HCT116 (cell line): ENCODE measurements around the gene IL12A. TPM values are rescaled to one million over a fixed set of nuclear protein-coding genes. Genes with fewer than 3 reads are reported as not detected.

Experiments used
- ATAC-seq: fragments of 200-7000 bp; cut with Tn5 transposase; 2 replicates; pipeline ENCODE4 v1.9.1; 2020; ENCODE audit warnings: mild to moderate bottlenecking, moderate library complexity
- BruUV-seq: library from RNA; stranded (reverse); fragments of 400-500 nt; replicated peaks from 2 replicates; lab custom pipeline; 2021; lab: Mats Ljungman, UMichigan
- CTCF ChIA-PET: fragments of 300-600 bp; sonication (Branson Sonifier 250); formaldehyde crosslinking; loops from one replicate; lab custom pipeline; 2021; ENCODE audit warnings: antibody characterized with exemption; lab: Charles Lee
- POLR2A ChIA-PET: fragments of 300-600, 350-600 bp; sonication (Branson Sonifier 250); formaldehyde crosslinking; loops from one replicate; lab custom pipeline; 2021; ENCODE audit warnings: antibody characterized with exemption; lab: Charles Lee
- RAD21 ChIA-PET, 2 experiments: fragments of 300-600 bp; sonication (Branson Sonifier 250); formaldehyde crosslinking; loops; one replicate each; lab custom pipeline; 2023; ENCODE audit warnings: low total read pairs in 2 of 2; ENCODE audit not compliant: uncharacterized antibody in 2 of 2, unreplicated experiment in 2 of 2, low non-redundant PET in 1 of 2; lab: Charles Lee
- DNase-seq: peaks from one replicate; pipeline ENCODE4 v3.0.0-alpha.2; 2010; ENCODE audit warnings: low read depth, low spot score
- H2AFZ ChIP-seq: fragments of 200-600 bp; shearing (Covaris generic), sonication (generic); 2 replicates; pipeline ENCODE4 v1.6.1; 2017; ENCODE audit warnings: low read depth, mixed run types, mixed read lengths, antibody characterized with exemption, low read length; ENCODE audit not compliant: poor library complexity, severe bottlenecking
- H3K27ac ChIP-seq: 2 replicates; pipeline ENCODE4 v1.5.1; 2012; ENCODE audit warnings: low read depth, low read length
- H3K27me3 ChIP-seq: fragments of 200-600 bp; sonication (generic); 2 replicates; pipeline ENCODE4 v1.6.1; 2016; ENCODE audit warnings: mixed run types, low read length, mixed read lengths; ENCODE audit not compliant: insufficient read depth
- H3K36me3 ChIP-seq, 2 experiments: fragments of 200-500 bp in 1 of 2; fragments of 200-600 bp in 1 of 2; sonication (Bioruptor generic) in 1 of 2; sonication (generic) in 1 of 2; 2 replicates each; pipeline versions ENCODE4 v1.5.1 to v1.6.1; 2014 to 2016; ENCODE audit warnings: low read length in 2 of 2, inconsistent platforms in 1 of 2, mixed read lengths in 1 of 2, mixed run types in 1 of 2; ENCODE audit not compliant: insufficient read depth in 2 of 2, control insufficient read depth in 1 of 2
- H3K4me1 ChIP-seq, 2 experiments: fragments of 200-600 bp in 1 of 2; sonication (generic) in 1 of 2; 2 replicates each; pipeline versions ENCODE4 v1.5.1 to v1.6.1; 2012 to 2017; ENCODE audit warnings: low read length in 2 of 2, inconsistent platforms in 1 of 2, mild to moderate bottlenecking in 1 of 2, mixed read lengths in 1 of 2, mixed run types in 1 of 2, moderate library complexity in 1 of 2; ENCODE audit not compliant: insufficient read depth in 2 of 2, control insufficient read depth in 1 of 2
- H3K4me2 ChIP-seq: fragments of 200-600 bp; sonication (generic); 2 replicates; pipeline ENCODE4 v1.6.1; 2017; ENCODE audit warnings: mixed run types, low read length, mixed read lengths
- H3K4me3 ChIP-seq, 2 experiments: fragments of 200-600 bp in 1 of 2; sonication (generic) in 1 of 2; replicated peaks in 1 of 2; 2 replicates each; pipeline ENCODE4 v1.5.1; 2011 to 2016; ENCODE audit warnings: low read length in 2 of 2, control low read depth in 1 of 2, low read depth in 1 of 2, mild to moderate bottlenecking in 1 of 2, mixed read lengths in 1 of 2, mixed run types in 1 of 2
- H3K79me2 ChIP-seq: fragments of 200-600 bp; sonication (generic); 2 replicates; pipeline ENCODE4 v1.6.1; 2017; ENCODE audit warnings: mild to moderate bottlenecking, mixed run types, low read length, moderate library complexity, mixed read lengths; ENCODE audit not compliant: insufficient read depth
- H3K9ac ChIP-seq: fragments of 200-600 bp; sonication (generic); 2 replicates; pipeline ENCODE4 v1.6.1; 2016; ENCODE audit warnings: low read length, mixed read lengths
- H3K9me2 ChIP-seq: fragments of 200-600 bp; sonication (generic), shearing (Covaris generic); 2 replicates; pipeline ENCODE4 v1.6.1; 2017; ENCODE audit warnings: mixed run types, mild to moderate bottlenecking, moderate library complexity; ENCODE audit not compliant: insufficient read depth
- H3K9me3 ChIP-seq, 2 experiments: fragments of 200-500 bp in 1 of 2; fragments of 200-600 bp in 1 of 2; sonication (Bioruptor generic) in 1 of 2; sonication (generic) in 1 of 2; 2 replicates each; pipeline ENCODE4 v1.6.1; 2014 to 2017; ENCODE audit warnings: low read length in 2 of 2, mixed read lengths in 2 of 2, inconsistent platforms in 1 of 2, low read depth in 1 of 2, mild to moderate bottlenecking in 1 of 2, mixed run types in 1 of 2, moderate library complexity in 1 of 2; ENCODE audit not compliant: control insufficient read depth in 1 of 2, insufficient read depth in 1 of 2
- H4K20me1 ChIP-seq: fragments of 200-600 bp; sonication (generic), shearing (Covaris generic); 2 replicates; pipeline ENCODE4 v1.6.1; 2017; ENCODE audit warnings: mixed run types, mild to moderate bottlenecking, moderate library complexity; ENCODE audit not compliant: insufficient read depth
- CEBPB ChIP-seq: IDR thresholded peaks from 2 replicates; pipeline ENCODE4 v1.6.1; 2012; ENCODE audit warnings: low read depth
- EGR1 ChIP-seq: IDR thresholded peaks from 2 replicates; pipeline ENCODE4 v1.6.1; 2012; ENCODE audit warnings: low read depth
- FOSL1 ChIP-seq: IDR thresholded peaks from 2 replicates; pipeline ENCODE4 v1.6.1; 2012; ENCODE audit warnings: low read depth
- POLR2AphosphoS5 ChIP-seq: IDR thresholded peaks from 2 replicates; pipeline ENCODE4 v1.6.1; 2011; ENCODE audit warnings: mild to moderate bottlenecking, low read depth, low read length, moderate library complexity
- RAD21 ChIP-seq: IDR thresholded peaks from 2 replicates; pipeline ENCODE4 v1.6.1; 2012; ENCODE audit warnings: low read depth, mild to moderate bottlenecking
- REST ChIP-seq: IDR thresholded peaks from 2 replicates; pipeline ENCODE4 v1.6.1; 2012; ENCODE audit warnings: low read depth
- SP1 ChIP-seq: IDR thresholded peaks from 2 replicates; pipeline ENCODE4 v1.6.1; 2012; ENCODE audit warnings: low read depth
- SRF ChIP-seq: IDR thresholded peaks from 2 replicates; pipeline ENCODE4 v1.6.1; 2012; ENCODE audit warnings: low read depth
- TCF7L2 ChIP-seq: IDR thresholded peaks from 2 replicates; pipeline ENCODE4 v1.7.0; 2011; ENCODE audit warnings: borderline replicate concordance, inconsistent platforms; ENCODE audit not compliant: insufficient read depth, insufficient read length; ENCODE audit errors: extremely low read depth
- ZBTB33 ChIP-seq: IDR thresholded peaks from 2 replicates; pipeline ENCODE4 v1.6.1; 2011; ENCODE audit warnings: mild to moderate bottlenecking, low read length, moderate library complexity; ENCODE audit not compliant: insufficient replicate concordance; ENCODE audit errors: extremely low read depth
- ZFX ChIP-seq: fragments of 450-650 bp; IDR thresholded peaks from 2 replicates; pipeline ENCODE4 v1.6.1; 2017
- ZNF274 ChIP-seq: fragments of 200-500 bp; sonication (Bioruptor generic); IDR thresholded peaks from 2 replicates; pipeline ENCODE4 v1.6.1; 2014; ENCODE audit warnings: mild to moderate bottlenecking, low read depth, low read length, inconsistent platforms
- intact Hi-C: fragments of 100-400 bp; cut with micrococcal nuclease; formaldehyde crosslinking; loops from 2 replicates; pipeline ENCODE4 v1.10.0; 2022
- total RNA-seq: library from RNA; stranded (reverse); gene quantifications from one replicate; pipeline ENCODE4 v1.2.1, GENCODE V29; 2021; ENCODE audit not compliant: unreplicated experiment

IL12A gene
- total RNA-seq, 1 experiment from 2014 or later: 2.8 TPM

GRCh38 chr3:159978353-159978752, 10.3 kb upstream of the IL12A start:
- POLR2A ChIA-PET: no interaction called here
- BruUV-seq: no TSS peak
- no peak overlapping the region for H3K27ac ChIP-seq

GRCh38 chr3:159978918-159979703, 9.5 kb upstream of the IL12A start:
- H3K36me3 ChIP-seq: no peaks in the 10 kb centered on the region
- RAD21 ChIA-PET: no interaction called here
- no peaks in the 10 kb centered on the region for H3K79me2 ChIP-seq
- no peak for ATAC-seq
- no peaks in the 10 kb centered on the region for H3K9me2 ChIP-seq
- H3K4me2 ChIP-seq: no peak overlapping the region
- no peaks in the 10 kb centered on the region for H3K27me3 ChIP-seq
- no peak overlapping the region for H2AFZ ChIP-seq
- no peak overlapping the region for H3K4me3 ChIP-seq
- no peaks in the 10 kb centered on the region for H3K4me1 ChIP-seq
- no peak overlapping the region for H3K27ac ChIP-seq
- no peak overlapping the region for H3K9ac ChIP-seq
- POLR2A ChIA-PET: interaction anchor here (0.5 kb wide), 1 partner anchor 1249 kb away, joined by 4 read pairs; no protein-coding TSS in a partner anchor
- BruUV-seq: no TSS peak
- H4K20me1 ChIP-seq: no peaks in the 10 kb centered on the region
- no peak for TF ChIP-seq ZNF274
- TF ChIP-seq EGR1: no peak
- TF ChIP-seq ZBTB33: no peak
- TF ChIP-seq FOSL1: no peak
- no peak for TF ChIP-seq REST
- TF ChIP-seq TCF7L2: no peak
- no peak for TF ChIP-seq SP1
- TF ChIP-seq CEBPB: no peak
- no peak for TF ChIP-seq POLR2AphosphoS5
- no peak for TF ChIP-seq ZFX
- TF ChIP-seq, all 23 proteins: peak for 0
- CTCF ChIA-PET: interaction anchor here (3.6 kb wide), 1 partner anchor 9 kb away, joined by 19 read pairs; the partner anchor contains the start of gene IL12A
- intact Hi-C loops: no loop called here
- DNase-seq: no peak
- H3K9me3 ChIP-seq: no peaks in the 10 kb centered on the region; a peak in 1 of 4 replicates

More at GRCh38 chr3:159978353-159978752, 10.3 kb upstream of the IL12A start:
- no peak overlapping the region for H2AFZ ChIP-seq
- no peaks in the 10 kb centered on the region for H3K27me3 ChIP-seq
- ATAC-seq (no peak), DNase-seq (no peak)
- H3K4me1 ChIP-seq: no peaks in the 10 kb centered on the region
- intact Hi-C loops: no loop called here
- TF ChIP-seq FOSL1: no peak
- no peak for TF ChIP-seq SRF
- no peak for TF ChIP-seq ZFX
- no peak for TF ChIP-seq TCF7L2
- TF ChIP-seq RAD21: no peak
- H3K36me3 ChIP-seq: no peaks in the 10 kb centered on the region
- no peak overlapping the region for H3K9ac ChIP-seq
- H3K9me3 ChIP-seq: no peaks in the 10 kb centered on the region; a peak in 1 of 4 replicates
- H3K9me2 ChIP-seq: no peaks in the 10 kb centered on the region
- CTCF ChIA-PET: interaction anchor here (3.6 kb wide), 1 partner anchor 9 kb away, joined by 19 read pairs; the partner anchor contains the start of gene IL12A
- H4K20me1 ChIP-seq: no peaks in the 10 kb centered on the region
- H3K79me2 ChIP-seq: no peaks in the 10 kb centered on the region
- H3K4me2 ChIP-seq: no peak overlapping the region
- RAD21 ChIA-PET: no interaction called here
- H3K4me3 ChIP-seq: no peak overlapping the region
